ENCODE results near the gene POLR1A.
A peak's percentile ranks its signal among the peaks of the same experiment; 100 is the strongest.
"Not testable (repeated sequence)": the region's sequence is repeated elsewhere in the genome, so short reads cannot be mapped to it uniquely, and the experiment has no call there.

POLR1A gene

DNA sequence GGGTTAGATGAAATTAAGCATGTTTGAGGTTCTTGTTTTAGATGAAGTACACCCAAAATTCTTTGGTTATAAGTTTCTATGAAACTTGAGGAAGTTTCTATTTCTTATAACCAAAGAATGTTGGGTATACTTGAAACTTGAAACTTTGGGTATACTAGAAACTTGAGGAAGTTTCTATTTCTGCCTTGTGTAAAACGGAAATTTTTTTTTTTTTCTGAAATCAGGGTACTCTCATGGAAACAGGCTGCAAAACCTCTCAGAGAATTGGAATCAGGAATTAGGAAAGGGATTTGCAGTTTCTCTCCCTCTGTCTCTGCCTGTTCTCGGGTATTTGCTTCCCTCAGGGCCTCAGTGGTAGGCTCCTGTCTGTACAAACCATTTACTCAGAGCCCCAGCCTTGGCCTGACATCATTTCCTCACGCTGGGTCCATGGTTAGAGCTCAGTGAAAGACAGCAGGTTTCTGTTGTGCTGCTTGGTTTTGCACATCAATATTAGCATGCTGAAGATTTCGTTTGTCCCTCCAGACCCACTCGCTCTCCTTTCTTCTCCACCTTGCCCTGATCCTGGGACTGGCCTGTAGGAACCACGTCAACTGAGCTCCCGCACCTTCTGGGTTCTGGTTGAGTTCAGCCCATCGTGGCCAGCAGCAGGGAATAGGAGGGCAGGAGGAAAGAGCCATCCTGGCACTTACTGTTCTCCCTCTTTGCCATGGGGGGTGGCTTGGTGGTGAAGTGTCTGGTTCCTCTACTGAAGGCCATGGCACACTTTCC, 106.4 kb downstream of the POLR1A start:
- Histone ChIP-seq H3K4me1 (ENCODE audit: insufficient read depth, low read length) (peaks cover 16% of the 10 kb centered on the region), H3K36me3 (ENCODE audit: insufficient read depth, low read length) (no peaks in the 10 kb centered on the region), H2AFZ (ENCODE audit: low read depth, low read length) (peak overlapping the region; percentile 5), H3K4me3 (ENCODE audit: low read length) (no peak overlapping the region), H3K27me3 (ENCODE audit: insufficient read depth, low read length) (no peaks in the 10 kb centered on the region), H3K9me3 (ENCODE audit: low read length) (no peaks in the 10 kb centered on the region)

GRCh38 chr2:85998071-85998991, 107.4 kb downstream of the POLR1A start:
- Histone ChIP-seq H3K9me3 (ENCODE audit: low read length) (no peaks in the 10 kb centered on the region), H3K36me3 (ENCODE audit: insufficient read depth, low read length) (no peaks in the 10 kb centered on the region), H3K4me1 (ENCODE audit: insufficient read depth, low read length) (peaks cover 16% of the 10 kb centered on the region), H3K27me3 (ENCODE audit: insufficient read depth, low read length) (no peaks in the 10 kb centered on the region), H2AFZ (ENCODE audit: low read depth, low read length) (no peak overlapping the region), H3K4me3 (ENCODE audit: low read length) (no peak overlapping the region)

- H3K4me3 ChIP-seq (ENCODE audit: low read length): no peak overlapping the region
- H3K9me3 ChIP-seq (ENCODE audit: low read length): no peaks in the 10 kb centered on the region
- H3K27me3 ChIP-seq (ENCODE audit: insufficient read depth, low read length): no peaks in the 10 kb centered on the region
- peaks cover 16% of the 10 kb centered on the region for H3K4me1 ChIP-seq (ENCODE audit: insufficient read depth, low read length)
- H2AFZ ChIP-seq (ENCODE audit: low read depth, low read length): no peak overlapping the region
- no peaks in the 10 kb centered on the region for H3K36me3 ChIP-seq (ENCODE audit: insufficient read depth, low read length)
Observed at GRCh38 chr2:85997017-85997970, 108.4 kb downstream of the POLR1A start.

GRCh38 chr2:85996591-85996990, 109.1 kb downstream of the POLR1A start:
- Histone ChIP-seq H3K36me3 (ENCODE audit: insufficient read depth, low read length) (no peaks in the 10 kb centered on the region), H3K4me1 (ENCODE audit: insufficient read depth, low read length) (peaks cover 16% of the 10 kb centered on the region), H3K27me3 (ENCODE audit: insufficient read depth, low read length) (no peaks in the 10 kb centered on the region), H3K4me3 (ENCODE audit: low read length) (no peak overlapping the region), H2AFZ (ENCODE audit: low read depth, low read length) (no peak overlapping the region), H3K9me3 (ENCODE audit: low read length) (no peaks in the 10 kb centered on the region)

- H3K36me3 ChIP-seq (ENCODE audit: insufficient read depth, low read length): no peaks in the 10 kb centered on the region
- no peak overlapping the region for H3K4me3 ChIP-seq (ENCODE audit: low read length)
- no peaks in the 10 kb centered on the region for H3K27me3 ChIP-seq (ENCODE audit: insufficient read depth, low read length)
- no peaks in the 10 kb centered on the region for H3K9me3 ChIP-seq (ENCODE audit: low read length)
- peaks cover 16% of the 10 kb centered on the region for H3K4me1 ChIP-seq (ENCODE audit: insufficient read depth, low read length)
- H2AFZ ChIP-seq (ENCODE audit: low read depth, low read length): no peak overlapping the region
Observed at GRCh38 chr2:85995648-85996529, 109.8 kb downstream of the POLR1A start.

- Histone ChIP-seq H3K4me3 (ENCODE audit: low read length) (no peak overlapping the region), H3K27me3 (ENCODE audit: insufficient read depth, low read length) (no peaks in the 10 kb centered on the region), H3K4me1 (ENCODE audit: insufficient read depth, low read length) (peaks cover 16% of the 10 kb centered on the region), H2AFZ (ENCODE audit: low read depth, low read length) (no peak overlapping the region), H3K36me3 (ENCODE audit: insufficient read depth, low read length) (no peaks in the 10 kb centered on the region), H3K9me3 (ENCODE audit: low read length) (no peaks in the 10 kb centered on the region)
Observed at GRCh38 chr2:85994897-85995647, 110.6 kb downstream of the POLR1A start.

DNA sequence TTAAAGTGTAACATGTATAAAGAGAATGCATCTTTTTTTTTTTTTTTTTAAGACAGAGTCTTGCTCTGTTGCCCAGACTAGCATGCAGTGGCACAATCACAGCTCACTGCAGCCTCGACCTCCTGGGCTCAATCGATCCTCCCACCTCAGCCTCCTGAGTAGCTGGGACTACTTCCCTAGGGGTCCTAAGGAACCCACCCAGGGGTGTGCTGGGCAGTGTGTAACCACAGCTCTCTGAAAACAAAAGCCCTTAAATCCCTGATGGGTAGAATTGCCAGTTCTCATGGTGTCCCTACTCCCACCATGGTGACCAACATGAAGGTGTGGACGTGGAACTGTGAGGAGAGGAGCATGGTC, 111.3 kb downstream of the POLR1A start:
- no peaks in the 10 kb centered on the region for H3K27me3 ChIP-seq (ENCODE audit: insufficient read depth, low read length)
- no peaks in the 10 kb centered on the region for H3K36me3 ChIP-seq (ENCODE audit: insufficient read depth, low read length)
- no peaks in the 10 kb centered on the region for H3K9me3 ChIP-seq (ENCODE audit: low read length)
- no peak overlapping the region for H3K4me3 ChIP-seq (ENCODE audit: low read length)
- peaks cover 16% of the 10 kb centered on the region for H3K4me1 ChIP-seq (ENCODE audit: insufficient read depth, low read length)
- no peak overlapping the region for H2AFZ ChIP-seq (ENCODE audit: low read depth, low read length)

DNA sequence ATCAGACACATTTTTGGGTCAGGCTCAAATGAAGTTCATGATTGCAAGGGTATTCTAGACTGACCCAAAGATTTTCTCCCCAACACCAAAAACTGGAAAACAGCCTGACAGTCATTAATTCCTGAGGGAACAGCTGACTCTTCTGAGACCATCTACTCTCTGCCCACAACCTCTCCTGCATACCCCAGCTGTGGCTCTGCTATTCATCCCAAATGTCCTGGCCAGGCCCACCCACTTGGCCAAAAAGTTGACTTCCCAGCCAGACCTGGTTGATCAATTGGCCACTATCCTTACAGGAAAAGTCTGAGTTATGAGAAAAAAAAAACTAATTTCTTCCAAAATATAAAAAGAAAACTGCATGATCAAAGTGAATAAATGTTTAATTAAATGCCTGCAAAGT, 113.1 kb downstream of the POLR1A start:
- H2AFZ ChIP-seq (ENCODE audit: low read depth, low read length): no peak overlapping the region
- H3K4me3 ChIP-seq (ENCODE audit: low read length): no peak overlapping the region
- no peaks in the 10 kb centered on the region for H3K9me3 ChIP-seq (ENCODE audit: low read length)
- no peaks in the 10 kb centered on the region for H3K27me3 ChIP-seq (ENCODE audit: insufficient read depth, low read length)
- H3K36me3 ChIP-seq (ENCODE audit: insufficient read depth, low read length): no peaks in the 10 kb centered on the region
- peaks cover 14% of the 10 kb centered on the region for H3K4me1 ChIP-seq (ENCODE audit: insufficient read depth, low read length)

GRCh38 chr2:85992053-85992452, 113.6 kb downstream of the POLR1A start:
- H3K27me3 ChIP-seq (ENCODE audit: insufficient read depth, low read length); H3K4me3 ChIP-seq (ENCODE audit: low read length); H3K9me3 ChIP-seq (ENCODE audit: low read length); H3K4me1 ChIP-seq (ENCODE audit: insufficient read depth, low read length); H2AFZ ChIP-seq (ENCODE audit: low read depth, low read length); H3K36me3 ChIP-seq (ENCODE audit: insufficient read depth, low read length): not testable (repeated sequence)

- H3K4me1 ChIP-seq (ENCODE audit: insufficient read depth, low read length): no peaks in the 10 kb centered on the region
- no peaks in the 10 kb centered on the region for H3K36me3 ChIP-seq (ENCODE audit: insufficient read depth, low read length)
- H3K4me3 ChIP-seq (ENCODE audit: low read length): no peak overlapping the region
- H2AFZ ChIP-seq (ENCODE audit: low read depth, low read length): no peak overlapping the region
- no peaks in the 10 kb centered on the region for H3K9me3 ChIP-seq (ENCODE audit: low read length)
- H3K27me3 ChIP-seq (ENCODE audit: insufficient read depth, low read length): no peaks in the 10 kb centered on the region
Observed at GRCh38 chr2:85990084-85990483, 115.6 kb downstream of the POLR1A start.

DNA sequence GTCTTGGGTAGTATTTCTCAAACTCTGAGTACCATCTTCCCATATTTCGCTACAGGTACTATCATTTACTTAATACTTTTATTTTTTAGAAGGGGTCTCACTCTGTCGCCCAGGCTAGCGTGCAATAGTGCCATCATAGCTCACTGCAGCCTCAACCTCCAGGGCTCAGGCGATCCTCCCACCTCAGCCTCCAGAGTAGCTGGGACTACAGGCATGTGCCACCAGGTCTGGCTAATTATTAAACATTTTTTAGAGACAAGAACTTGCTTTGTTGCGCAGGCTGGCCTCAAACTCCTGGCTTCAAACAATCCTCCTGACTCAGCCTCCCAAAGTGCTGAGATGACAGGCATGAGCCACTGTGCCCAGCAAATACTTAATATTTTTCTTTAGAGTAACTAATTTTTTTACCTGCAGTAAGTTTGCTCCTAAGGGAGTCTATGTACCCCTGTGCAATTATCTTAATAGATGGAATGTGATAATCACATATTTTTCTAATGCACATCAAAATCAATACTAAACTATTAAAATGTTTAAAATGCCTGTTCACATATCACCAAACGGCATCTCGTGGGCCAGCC, 116.3 kb downstream of the POLR1A start:
- no peak overlapping the region for H2AFZ ChIP-seq (ENCODE audit: low read depth, low read length)
- no peaks in the 10 kb centered on the region for H3K9me3 ChIP-seq (ENCODE audit: low read length)

More for the DNA sequence above, 116.3 kb downstream of the POLR1A start:
- H3K36me3 ChIP-seq (ENCODE audit: insufficient read depth, low read length): no peaks in the 10 kb centered on the region
- H3K4me1 ChIP-seq (ENCODE audit: insufficient read depth, low read length): no peaks in the 10 kb centered on the region
- H3K27me3 ChIP-seq (ENCODE audit: insufficient read depth, low read length): no peaks in the 10 kb centered on the region
- H3K4me3 ChIP-seq (ENCODE audit: low read length): no peak overlapping the region
